HepG2 (cell line): ENCODE measurements around the gene TRPT1. TPM values are rescaled to one million over a fixed set of nuclear protein-coding genes. Genes with fewer than 3 reads are reported as not detected.
A peak's percentile ranks its signal among the peaks of the same experiment; 100 is the strongest.

Experiments
- AHR ChIP-seq: IDR thresholded peaks from 2 replicates; pipeline ENCODE4 v1.6.1; 2018; ENCODE audit warnings: missing genetic modification reagents, missing compliant biosample characterization
- DRAP1 ChIP-seq: IDR thresholded peaks from 2 replicates; pipeline ENCODE4 v1.6.1; 2016; ENCODE audit warnings: missing genetic modification reagents, missing compliant biosample characterization
- KDM5A ChIP-seq: fragments of 200-600 bp; sonication (generic); IDR thresholded peaks from 2 replicates; pipeline ENCODE4 v1.7.0; 2018; ENCODE audit warnings: antibody characterized with exemption, mild to moderate bottlenecking, low read length, borderline replicate concordance
- NR2C2 ChIP-seq: sonication (generic); formaldehyde crosslinking; IDR thresholded peaks from 2 replicates; pipeline ENCODE4 v1.4.0; 2020; ENCODE audit warnings: missing genetic modification reagents, mild to moderate bottlenecking, moderate library complexity, borderline replicate concordance
- RAD51 ChIP-seq: fragments of 450-650 bp; IDR thresholded peaks from 2 replicates; pipeline ENCODE4 v1.6.1; 2016; ENCODE audit warnings: borderline replicate concordance
- REPIN1 ChIP-seq: sonication (generic); formaldehyde crosslinking; IDR thresholded peaks from 2 replicates; pipeline ENCODE4 v1.8.0; 2022; ENCODE audit warnings: missing genetic modification reagents, low read depth, mild to moderate bottlenecking, borderline replicate concordance
- TGIF2 ChIP-seq: IDR thresholded peaks from 2 replicates; pipeline ENCODE4 v1.6.1; 2016; ENCODE audit warnings: control low read depth, missing compliant biosample characterization
- ZBED4 ChIP-seq: sonication (generic); formaldehyde crosslinking; IDR thresholded peaks from 2 replicates; pipeline ENCODE4 v1.4.0; 2020; ENCODE audit warnings: missing genetic modification reagents, borderline replicate concordance
- ZNF451 ChIP-seq: sonication (generic); formaldehyde crosslinking; IDR thresholded peaks from 2 replicates; pipeline ENCODE4 v1.5.0; 2020; ENCODE audit warnings: mild to moderate bottlenecking, missing genetic modification reagents
- ZNF598 ChIP-seq: sonication (generic); formaldehyde crosslinking; IDR thresholded peaks from 2 replicates; pipeline ENCODE4 v1.5.1; 2020; ENCODE audit warnings: mild to moderate bottlenecking, missing genetic modification reagents, borderline replicate concordance
- ZNF780A ChIP-seq: sonication (generic); formaldehyde crosslinking; IDR thresholded peaks from 2 replicates; pipeline ENCODE4 v1.8.0; 2022; ENCODE audit warnings: mild to moderate bottlenecking, missing genetic modification reagents, moderate library complexity
- ZNF784 ChIP-seq: sonication (generic); formaldehyde crosslinking; IDR thresholded peaks from 2 replicates; pipeline ENCODE4 v1.5.1; 2020; ENCODE audit warnings: missing genetic modification reagents, mild to moderate bottlenecking, borderline replicate concordance
- ZNF841 ChIP-seq: sonication (generic); formaldehyde crosslinking; IDR thresholded peaks from 2 replicates; pipeline ENCODE4 v1.8.1; 2023; ENCODE audit warnings: missing genetic modification reagents, borderline replicate concordance
- polyA plus RNA-seq, 8 experiments: library from polyadenylated mRNA; depleted of rRNA in 3 of 8; stranded (reverse) in 7 of 8; unstranded in 1 of 8; fragments of >200 nt; fragmentation: Illumina TruSeq in 4 of 8; extraction: Trizol in 4 of 8; gene quantifications; 2 replicates each; pipeline versions ENCODE4 v1.2.1 to v1.2.3, GENCODE V29; 2011 to 2016; ENCODE audit warnings: low read depth in 4 of 8, missing spikeins in 1 of 8, mixed read lengths in 1 of 8; ENCODE audit not compliant: insufficient read depth in 1 of 8
- total RNA-seq, 5 experiments: library from RNA; depleted of rRNA; stranded (reverse); fragments of >200 nt; fragmentation: Illumina TruSeq; extraction: Trizol; gene quantifications; 2 replicates each; pipeline ENCODE4 v1.2.3, GENCODE V29; 2016; ENCODE audit warnings: low read depth in 1 of 5
- TF ChIP-seq, protein P1 (sequence below): sonication (generic); formaldehyde crosslinking; IDR thresholded peaks from 2 replicates; pipeline ENCODE4 v1.5.0; 2020; ENCODE audit warnings: mild to moderate bottlenecking, missing genetic modification reagents, borderline replicate concordance
- TF ChIP-seq, protein P2 (sequence below): sonication (generic); formaldehyde crosslinking; IDR thresholded peaks from 2 replicates; pipeline ENCODE4 v1.8.1; 2023; ENCODE audit warnings: mild to moderate bottlenecking, missing genetic modification reagents, borderline replicate concordance

The TRPT1 gene
- total and polyA plus RNA-seq, 2 of the 13 experiments (the other 11 are each of a cell fraction or from before 2014, with no cell fraction given) = 24.8 to 40.7 TPM

- TF ChIP-seq, protein P1, sequence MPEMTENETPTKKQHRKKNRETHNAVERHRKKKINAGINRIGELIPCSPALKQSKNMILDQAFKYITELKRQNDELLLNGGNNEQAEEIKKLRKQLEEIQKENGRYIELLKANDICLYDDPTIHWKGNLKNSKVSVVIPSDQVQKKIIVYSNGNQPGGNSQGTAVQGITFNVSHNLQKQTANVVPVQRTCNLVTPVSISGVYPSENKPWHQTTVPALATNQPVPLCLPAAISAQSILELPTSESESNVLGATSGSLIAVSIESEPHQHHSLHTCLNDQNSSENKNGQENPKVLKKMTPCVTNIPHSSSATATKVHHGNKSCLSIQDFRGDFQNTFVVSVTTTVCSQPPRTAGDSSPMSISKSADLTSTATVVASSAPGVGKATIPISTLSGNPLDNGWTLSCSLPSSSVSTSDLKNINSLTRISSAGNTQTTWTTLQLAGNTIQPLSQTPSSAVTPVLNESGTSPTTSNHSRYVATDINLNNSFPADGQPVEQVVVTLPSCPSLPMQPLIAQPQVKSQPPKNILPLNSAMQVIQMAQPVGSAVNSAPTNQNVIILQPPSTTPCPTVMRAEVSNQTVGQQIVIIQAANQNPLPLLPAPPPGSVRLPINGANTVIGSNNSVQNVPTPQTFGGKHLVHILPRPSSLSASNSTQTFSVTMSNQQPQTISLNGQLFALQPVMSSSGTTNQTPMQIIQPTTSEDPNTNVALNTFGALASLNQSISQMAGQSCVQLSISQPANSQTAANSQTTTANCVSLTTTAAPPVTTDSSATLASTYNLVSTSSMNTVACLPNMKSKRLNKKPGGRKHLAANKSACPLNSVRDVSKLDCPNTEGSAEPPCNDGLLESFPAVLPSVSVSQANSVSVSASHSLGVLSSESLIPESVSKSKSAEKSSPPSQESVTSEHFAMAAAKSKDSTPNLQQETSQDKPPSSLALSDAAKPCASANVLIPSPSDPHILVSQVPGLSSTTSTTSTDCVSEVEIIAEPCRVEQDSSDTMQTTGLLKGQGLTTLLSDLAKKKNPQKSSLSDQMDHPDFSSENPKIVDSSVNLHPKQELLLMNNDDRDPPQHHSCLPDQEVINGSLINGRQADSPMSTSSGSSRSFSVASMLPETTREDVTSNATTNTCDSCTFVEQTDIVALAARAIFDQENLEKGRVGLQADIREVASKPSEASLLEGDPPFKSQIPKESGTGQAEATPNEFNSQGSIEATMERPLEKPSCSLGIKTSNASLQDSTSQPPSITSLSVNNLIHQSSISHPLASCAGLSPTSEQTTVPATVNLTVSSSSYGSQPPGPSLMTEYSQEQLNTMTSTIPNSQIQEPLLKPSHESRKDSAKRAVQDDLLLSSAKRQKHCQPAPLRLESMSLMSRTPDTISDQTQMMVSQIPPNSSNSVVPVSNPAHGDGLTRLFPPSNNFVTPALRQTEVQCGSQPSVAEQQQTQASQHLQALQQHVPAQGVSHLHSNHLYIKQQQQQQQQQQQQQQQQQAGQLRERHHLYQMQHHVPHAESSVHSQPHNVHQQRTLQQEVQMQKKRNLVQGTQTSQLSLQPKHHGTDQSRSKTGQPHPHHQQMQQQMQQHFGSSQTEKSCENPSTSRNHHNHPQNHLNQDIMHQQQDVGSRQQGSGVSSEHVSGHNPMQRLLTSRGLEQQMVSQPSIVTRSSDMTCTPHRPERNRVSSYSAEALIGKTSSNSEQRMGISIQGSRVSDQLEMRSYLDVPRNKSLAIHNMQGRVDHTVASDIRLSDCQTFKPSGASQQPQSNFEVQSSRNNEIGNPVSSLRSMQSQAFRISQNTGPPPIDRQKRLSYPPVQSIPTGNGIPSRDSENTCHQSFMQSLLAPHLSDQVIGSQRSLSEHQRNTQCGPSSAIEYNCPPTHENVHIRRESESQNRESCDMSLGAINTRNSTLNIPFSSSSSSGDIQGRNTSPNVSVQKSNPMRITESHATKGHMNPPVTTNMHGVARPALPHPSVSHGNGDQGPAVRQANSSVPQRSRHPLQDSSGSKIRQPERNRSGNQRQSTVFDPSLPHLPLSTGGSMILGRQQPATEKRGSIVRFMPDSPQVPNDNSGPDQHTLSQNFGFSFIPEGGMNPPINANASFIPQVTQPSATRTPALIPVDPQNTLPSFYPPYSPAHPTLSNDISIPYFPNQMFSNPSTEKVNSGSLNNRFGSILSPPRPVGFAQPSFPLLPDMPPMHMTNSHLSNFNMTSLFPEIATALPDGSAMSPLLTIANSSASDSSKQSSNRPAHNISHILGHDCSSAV (CRISPR knock-in tag) = no peak
- TF ChIP-seq, protein P2, sequence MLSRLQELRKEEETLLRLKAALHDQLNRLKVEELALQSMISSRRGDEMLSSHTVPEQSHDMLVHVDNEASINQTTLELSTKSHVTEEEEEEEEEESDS (CRISPR knock-in tag) = no peak
- TF ChIP-seq NR2C2 (CRISPR knock-in tag) (no peak), DRAP1 (CRISPR knock-in tag) (no peak), RAD51 (no peak), AHR (0 out of 2 replicates have a peak, but pooled peaks have one; percentile 59), TGIF2 (CRISPR knock-in tag) (no peak), KDM5A (no peak), ZNF780A (CRISPR knock-in tag) (no peak), ZNF598 (CRISPR knock-in tag) (no peak), ZBED4 (CRISPR knock-in tag) (peak; percentile 32; the same call in 1 of the 2 replicates), ZNF784 (CRISPR knock-in tag) (no peak), ZNF841 (no peak), ZNF451 (CRISPR knock-in tag) (no peak), REPIN1 (no peak)
Measured at GRCh38 chr11:64234647-64235379, 8.8 kb upstream of the TRPT1 start (continued).
